HEK293 (cell line): Measurements from ENCODE around the gene MDN1.

ENCODE experiments used
- SETDB1 ChIP-seq: IDR thresholded peaks from one replicate; pipeline ENCODE4 v1.6.1; 2017; ENCODE audit warnings: mild to moderate bottlenecking, low read length, moderate library complexity, mixed read lengths; ENCODE audit not compliant: insufficient read length
- SP2 ChIP-seq: fragments of 450-650 bp; formaldehyde crosslinking; IDR thresholded peaks from 2 replicates; pipeline ENCODE4 v1.5.1; 2016; ENCODE audit warnings: missing biosample characterization, missing genetic modification characterization
- TCF7L2 ChIP-seq: IDR thresholded peaks from 2 replicates; pipeline ENCODE4 v1.6.1; 2011; ENCODE audit warnings: low read depth, mild to moderate bottlenecking, inconsistent platforms, low read length, moderate library complexity, borderline replicate concordance
- ZBTB1 ChIP-seq: fragments of 450-650 bp; formaldehyde crosslinking; IDR thresholded peaks from 2 replicates; pipeline ENCODE4 v1.5.1; 2016; ENCODE audit warnings: missing biosample characterization, missing genetic modification characterization
- ZFP37 ChIP-seq: fragments of 450-650 bp; formaldehyde crosslinking; IDR thresholded peaks from 2 replicates; pipeline ENCODE4 v1.5.1; 2016; ENCODE audit warnings: missing biosample characterization, missing genetic modification characterization
- ZNF335 ChIP-seq: fragments of 450-650 bp; formaldehyde crosslinking; conservative IDR thresholded peaks from 2 replicates; pipeline ENCODE4 v1.5.1; 2016; ENCODE audit warnings: missing biosample characterization, missing genetic modification characterization
- ZNF654 ChIP-seq: fragments of 450-650 bp; formaldehyde crosslinking; IDR thresholded peaks from 2 replicates; pipeline ENCODE4 v1.5.1; 2016; ENCODE audit warnings: low read depth, missing biosample characterization, missing genetic modification characterization
- ZNF747 ChIP-seq: fragments of 450-650 bp; formaldehyde crosslinking; IDR thresholded peaks from 2 replicates; pipeline ENCODE4 v1.5.1; 2016; ENCODE audit warnings: missing biosample characterization, missing genetic modification characterization
- TF ChIP-seq, protein P1 (sequence below): IDR thresholded peaks from 2 replicates; pipeline ENCODE4 v1.6.1; 2011; ENCODE audit warnings: mild to moderate bottlenecking, low read depth, low read length, borderline replicate concordance

GRCh38 chr6:89597372-89597771, 222.2 kb downstream of the MDN1 start:
- TF ChIP-seq ZNF747 (no peak), TCF7L2 (no peak), SETDB1 (no peak), ZNF335 (tag by site-specific recombination) (no peak), ZNF654 (tag by site-specific recombination) (no peak), ZBTB1 (tag by site-specific recombination) (no peak), SP2 (no peak), ZFP37 (no peak)
- TF ChIP-seq, protein P1, sequence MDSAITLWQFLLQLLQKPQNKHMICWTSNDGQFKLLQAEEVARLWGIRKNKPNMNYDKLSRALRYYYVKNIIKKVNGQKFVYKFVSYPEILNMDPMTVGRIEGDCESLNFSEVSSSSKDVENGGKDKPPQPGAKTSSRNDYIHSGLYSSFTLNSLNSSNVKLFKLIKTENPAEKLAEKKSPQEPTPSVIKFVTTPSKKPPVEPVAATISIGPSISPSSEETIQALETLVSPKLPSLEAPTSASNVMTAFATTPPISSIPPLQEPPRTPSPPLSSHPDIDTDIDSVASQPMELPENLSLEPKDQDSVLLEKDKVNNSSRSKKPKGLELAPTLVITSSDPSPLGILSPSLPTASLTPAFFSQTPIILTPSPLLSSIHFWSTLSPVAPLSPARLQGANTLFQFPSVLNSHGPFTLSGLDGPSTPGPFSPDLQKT: no peak
